Measurements from ENCODE around the gene UCHL5.
"Not testable (repeated sequence)": the region's sequence is repeated elsewhere in the genome, so short reads cannot be mapped to it uniquely, and the experiment has no call there.

Gene UCHL5

DNA sequence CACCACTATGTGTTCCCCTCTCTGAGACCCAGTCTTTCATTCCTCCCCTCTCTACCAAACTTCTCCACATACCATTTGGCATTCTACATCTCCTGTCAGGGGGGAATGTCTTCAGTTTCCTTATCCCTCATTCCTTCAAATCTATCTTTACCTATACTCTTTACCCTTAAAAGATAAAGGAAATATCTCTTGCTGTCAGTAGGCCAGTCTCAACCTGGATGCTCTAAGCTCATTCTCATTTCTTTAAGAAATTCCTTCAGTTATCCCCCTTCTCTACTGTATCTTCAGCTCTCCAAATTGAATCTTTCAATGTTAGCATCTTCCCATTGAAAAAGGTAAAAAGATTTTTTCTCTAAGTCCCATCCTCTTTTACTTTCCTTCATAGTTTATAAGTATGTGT, 6.8 kb upstream of the UCHL5 start:
- DNase-seq (ENCODE audit: low read depth in 2 of 2): no peak

DNA sequence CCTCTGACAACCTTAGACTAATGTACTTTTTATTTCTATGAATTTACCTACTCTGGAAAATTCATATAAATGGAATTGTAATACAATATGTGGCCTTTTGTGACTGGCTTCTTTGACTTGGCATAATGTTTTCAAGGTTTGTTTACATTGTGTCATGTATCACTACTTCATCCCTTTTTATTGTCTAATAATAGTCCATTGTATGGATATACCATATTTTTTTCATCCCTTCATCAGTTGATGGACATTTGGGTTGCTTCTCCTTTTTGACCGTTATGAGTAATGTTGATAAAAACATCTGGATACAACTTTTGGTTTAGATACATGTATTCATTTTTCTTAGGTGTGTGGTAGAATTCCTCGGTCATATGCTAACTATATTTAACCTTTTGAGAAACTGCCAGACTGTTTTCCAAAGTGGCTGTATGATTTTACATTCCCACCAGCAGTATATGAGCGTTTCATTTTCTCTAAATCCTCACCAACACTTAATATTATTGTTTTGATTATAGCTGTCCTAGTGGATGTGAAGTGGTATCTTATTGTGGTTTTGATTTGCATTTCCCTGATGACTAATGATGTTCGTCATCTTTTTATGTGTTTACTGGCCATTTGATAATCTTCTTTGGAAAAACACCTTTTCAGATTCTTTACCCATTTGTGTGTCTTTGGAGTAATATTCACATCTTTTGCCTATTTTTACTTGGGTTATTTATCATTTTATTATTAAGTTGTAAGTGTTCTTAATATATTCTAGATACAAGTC, 3.7 kb upstream of the UCHL5 start:
- no peak for DNase-seq (ENCODE audit: low read depth in 2 of 2)

DNA sequence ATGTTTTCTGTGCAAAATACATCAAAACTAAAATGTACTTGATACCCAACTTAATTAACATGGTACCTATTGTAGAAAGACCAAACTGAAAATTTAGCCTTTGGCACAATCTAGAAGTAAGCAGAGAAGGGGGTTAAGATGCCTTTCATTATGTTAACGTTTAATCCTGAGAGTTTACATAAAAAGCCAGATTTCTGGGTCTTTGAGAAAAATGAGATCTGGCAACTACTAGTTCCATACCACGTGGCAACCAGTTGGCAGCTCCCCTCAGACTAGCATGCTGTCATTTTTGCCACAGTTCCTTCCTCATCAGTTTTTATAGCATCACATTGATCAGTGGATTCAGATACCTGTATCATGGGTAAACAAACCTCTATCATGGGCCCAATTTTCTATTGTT, 1.8 kb upstream of the UCHL5 start:
- no peak for DNase-seq (ENCODE audit: low read depth in 2 of 2)

DNA sequence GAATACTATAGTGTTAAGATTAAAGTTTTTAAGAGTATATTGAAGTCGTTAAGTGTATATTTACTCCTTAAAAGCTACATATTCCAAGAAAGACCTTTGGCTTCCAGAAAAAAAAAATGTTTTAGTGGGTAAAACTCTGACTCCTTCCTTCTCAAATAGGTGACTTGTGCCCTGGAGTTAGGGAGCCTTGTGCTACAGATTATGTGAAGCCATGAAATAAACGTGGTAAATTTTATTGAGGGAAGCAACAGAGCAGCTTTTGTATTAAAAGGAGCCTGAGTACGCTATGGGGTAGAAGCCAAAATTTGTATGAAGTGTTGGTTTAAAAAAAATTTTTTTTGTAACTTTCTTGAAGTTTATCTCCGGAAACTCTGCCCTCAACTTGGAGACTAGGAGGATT, 1.2 kb upstream of the UCHL5 start:
- no peak for DNase-seq (ENCODE audit: low read depth in 2 of 2)

DNA sequence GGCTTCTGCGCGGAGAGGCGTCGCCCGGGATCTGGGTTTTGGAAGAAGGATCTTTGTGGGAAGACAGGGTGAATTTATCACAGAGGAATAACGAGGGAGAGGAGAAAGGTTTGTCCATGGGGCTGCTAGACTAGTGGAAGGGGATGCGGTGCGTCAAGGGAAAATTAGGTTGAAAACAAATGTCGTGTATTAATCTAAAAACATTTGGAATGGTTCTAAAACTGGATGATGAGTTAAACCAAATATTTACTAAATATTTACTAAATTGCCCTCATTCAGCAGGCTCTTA, 899 bp upstream of the UCHL5 start:
- DNase-seq (ENCODE audit: low read depth in 2 of 2): no peak

DNA sequence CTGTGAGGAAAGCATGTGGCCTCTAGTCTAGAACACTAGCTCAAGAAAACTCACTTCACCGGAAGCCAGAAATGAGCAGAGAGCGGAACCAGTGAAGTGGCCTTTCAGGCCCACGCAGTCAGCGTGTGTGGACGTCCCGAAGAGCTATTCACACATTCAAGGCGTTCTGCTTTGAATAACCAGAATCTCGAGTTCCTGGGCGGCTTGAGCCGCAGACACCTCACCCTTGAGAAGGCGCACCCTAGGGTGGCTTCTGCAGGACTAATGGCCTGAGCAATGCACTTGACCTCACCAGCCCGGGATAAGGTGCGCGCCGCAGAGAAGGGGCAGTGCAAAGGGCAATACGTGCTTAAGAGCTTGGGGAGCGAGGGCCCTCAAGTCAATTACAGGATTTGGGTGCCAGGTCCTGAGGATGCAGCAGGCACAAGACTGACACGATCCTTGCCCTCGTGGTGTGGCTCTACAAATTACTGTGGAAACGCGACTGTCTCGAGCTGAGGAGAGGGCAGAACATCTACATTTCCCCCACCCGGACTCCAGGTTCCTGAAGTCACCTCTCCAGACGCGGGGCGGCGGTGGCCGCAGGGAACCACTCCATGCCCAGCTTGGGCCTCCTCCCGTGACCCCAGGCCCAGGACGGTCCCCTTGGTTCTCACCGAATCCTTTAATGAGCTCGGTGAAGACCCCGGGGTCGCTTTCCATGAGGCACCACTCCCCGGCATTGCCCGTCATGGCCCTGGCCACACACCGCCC, 455 bp downstream of the UCHL5 start:
- peak; percentile 65 to 66 for DNase-seq (ENCODE audit: low read depth in 2 of 2)

DNA sequence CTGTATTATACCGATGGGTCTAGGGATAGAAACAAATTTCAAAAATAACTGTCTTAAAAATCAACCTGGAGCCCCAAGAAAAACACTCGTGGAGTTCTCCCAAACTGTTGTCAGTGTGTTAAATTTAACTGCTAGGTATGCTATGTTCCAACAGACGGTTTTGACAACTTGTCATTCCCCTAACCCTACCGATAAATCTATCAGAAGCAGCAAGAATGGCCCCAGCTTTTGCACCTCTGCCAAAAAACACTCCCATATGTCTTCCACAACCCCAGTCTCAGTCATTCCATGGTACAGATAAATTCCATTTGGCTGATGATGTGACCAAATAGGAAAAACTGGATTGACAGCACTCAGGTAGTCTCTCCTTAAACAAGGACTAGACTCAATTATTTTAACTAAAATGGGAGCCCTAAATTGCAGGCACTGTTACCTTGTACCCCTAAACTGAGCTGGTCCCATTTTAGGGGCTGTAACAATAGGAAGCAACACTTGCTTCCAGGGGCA, 4.9 kb downstream of the UCHL5 start:
- DNase-seq (ENCODE audit: low read depth in 2 of 2): no peak

GRCh38 chr1:193048913-193049312, 10.2 kb downstream of the UCHL5 start:
- DNase-seq (ENCODE audit: low read depth in 2 of 2): not testable (repeated sequence)

- DNase-seq (ENCODE audit: low read depth in 2 of 2): no peak
Measured at GRCh38 chr1:193042766-193043691, 16.1 kb downstream of the UCHL5 start.

DNA sequence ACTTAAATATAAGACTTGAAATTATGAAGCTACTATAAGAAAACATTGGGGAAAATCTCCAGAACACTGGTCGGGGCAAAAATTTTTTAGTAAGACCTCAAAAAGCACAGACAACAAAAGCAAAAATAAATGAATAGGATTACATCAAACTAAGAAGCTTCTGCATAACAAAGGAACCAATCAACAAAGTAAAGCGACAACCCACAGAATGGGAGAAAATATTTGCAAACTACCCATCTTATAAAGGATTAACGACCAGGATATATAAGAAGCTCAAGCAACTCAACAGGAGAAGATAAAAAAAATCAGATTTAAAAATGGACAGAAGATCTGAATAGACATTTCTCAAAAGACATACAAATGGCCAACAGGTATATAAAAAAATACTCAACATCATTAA, 19.1 kb downstream of the UCHL5 start:
- no peak for DNase-seq (ENCODE audit: low read depth in 2 of 2)

DNA sequence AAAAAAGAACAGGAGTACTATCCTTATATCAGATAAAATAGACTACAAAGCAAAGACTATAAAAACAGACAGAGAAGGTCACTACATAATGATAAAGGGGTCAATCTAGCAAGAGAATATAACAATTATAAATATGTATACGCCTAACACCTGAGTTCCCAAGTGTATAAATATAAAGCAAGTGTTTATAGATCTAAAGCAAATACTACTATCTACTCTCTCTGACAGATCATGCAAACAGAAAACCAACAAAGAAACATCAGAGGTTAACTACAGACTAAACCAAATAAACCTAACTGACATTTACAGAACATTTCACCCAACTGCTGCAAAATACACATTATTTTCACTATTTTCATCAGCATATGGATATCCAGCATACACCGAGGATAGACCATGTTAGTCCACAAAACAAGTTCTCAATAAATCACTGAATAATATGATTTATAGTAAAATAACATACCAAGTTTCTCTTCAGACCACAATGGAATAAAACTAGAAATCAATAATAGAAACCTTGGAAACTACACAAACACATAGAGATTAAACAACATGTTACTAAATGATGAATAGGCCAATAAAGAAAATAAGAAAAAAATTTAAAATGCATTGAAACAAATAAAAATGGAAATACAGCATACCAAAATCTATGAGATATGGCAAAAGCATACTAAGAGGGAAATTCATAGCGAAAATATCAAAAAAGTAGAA, 22.7 kb downstream of the UCHL5 start:
- DNase-seq (ENCODE audit: low read depth in 2 of 2): no peak

GRCh38 chr1:193033610-193034009, 25.6 kb downstream of the UCHL5 start:
- DNase-seq (ENCODE audit: low read depth in 2 of 2): no peak

DNA sequence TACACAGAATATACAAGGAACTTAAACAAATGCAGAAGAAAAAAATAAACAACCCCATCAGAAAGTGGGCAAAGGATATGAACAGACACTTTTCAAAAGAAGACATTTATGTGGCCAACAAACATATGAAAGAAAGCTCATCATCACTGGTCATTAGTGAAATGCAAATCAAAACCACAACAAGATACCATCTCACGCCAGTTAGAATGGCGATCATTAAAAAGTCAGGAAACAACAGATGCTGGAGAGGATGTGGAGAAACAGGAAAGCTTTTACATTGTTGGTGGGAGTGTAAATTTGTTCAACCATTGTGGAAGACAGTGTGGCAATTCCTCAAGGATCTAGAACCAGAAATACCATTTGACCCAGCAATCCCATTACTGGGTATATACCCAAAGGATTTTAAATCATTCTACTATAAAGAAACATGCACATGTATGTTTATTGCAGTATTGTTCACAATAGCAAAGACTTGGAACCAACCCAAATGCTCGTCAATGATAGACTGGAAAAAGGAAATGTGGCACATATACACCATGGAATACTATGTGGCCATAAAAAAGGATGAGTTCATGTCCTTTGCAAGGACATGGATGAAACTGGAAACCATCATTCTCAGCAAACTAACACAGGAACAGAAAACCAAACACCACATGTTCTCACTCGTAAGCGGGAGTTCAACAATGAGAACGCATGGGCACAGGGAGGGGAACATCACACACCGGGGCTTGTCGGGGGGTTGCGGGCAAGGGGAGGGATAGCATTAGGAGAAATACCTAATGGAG, 26.3 kb downstream of the UCHL5 start:
- DNase-seq (ENCODE audit: low read depth in 2 of 2): not testable (repeated sequence)

- no peak for DNase-seq (ENCODE audit: low read depth in 2 of 2)
Measured at GRCh38 chr1:193031431-193031830, 27.7 kb downstream of the UCHL5 start.

DNA sequence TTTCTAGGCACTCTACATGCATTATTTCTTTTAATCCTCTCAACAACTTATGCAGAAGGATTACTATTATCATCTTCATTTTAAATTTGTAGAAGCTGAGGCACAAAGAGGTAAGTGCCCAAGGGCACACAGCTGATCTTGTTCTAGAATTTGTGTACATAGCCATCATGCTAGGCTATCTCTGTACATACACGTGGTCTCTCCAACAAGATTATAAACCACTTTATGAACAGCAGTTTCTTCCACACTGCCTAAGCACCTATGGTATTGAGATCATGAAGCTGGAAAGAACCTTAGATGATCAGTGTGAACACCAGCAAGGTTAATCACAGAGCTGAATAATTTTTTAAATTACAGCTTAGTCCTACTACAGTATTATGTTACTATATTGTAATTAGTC, 28.9 kb downstream of the UCHL5 start:
- DNase-seq (ENCODE audit: low read depth in 2 of 2): no peak

DNA sequence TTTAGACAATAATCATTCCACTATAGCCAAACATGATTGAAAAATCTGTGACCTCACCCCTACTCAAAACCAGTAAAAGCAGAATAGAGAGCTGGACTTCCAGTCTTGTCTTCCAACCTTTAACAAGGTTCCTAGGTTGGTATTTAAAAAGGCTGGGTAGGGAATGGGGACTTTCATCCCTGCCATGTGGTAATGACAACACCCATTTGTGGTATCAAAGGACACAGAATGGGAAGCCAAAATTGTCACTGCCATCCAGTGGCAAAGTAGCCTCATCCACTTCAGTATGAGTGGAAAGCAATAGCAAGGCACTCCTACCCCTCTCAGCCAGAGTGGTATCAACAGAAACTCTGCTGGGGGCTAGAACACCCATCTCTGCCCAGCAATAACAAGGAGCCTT, 33.9 kb downstream of the UCHL5 start:
- DNase-seq (ENCODE audit: low read depth in 2 of 2): no peak

GRCh38 chr1:193019442-193020026, 39.6 kb downstream of the UCHL5 start:
- no peak for DNase-seq (ENCODE audit: low read depth in 2 of 2)

DNA sequence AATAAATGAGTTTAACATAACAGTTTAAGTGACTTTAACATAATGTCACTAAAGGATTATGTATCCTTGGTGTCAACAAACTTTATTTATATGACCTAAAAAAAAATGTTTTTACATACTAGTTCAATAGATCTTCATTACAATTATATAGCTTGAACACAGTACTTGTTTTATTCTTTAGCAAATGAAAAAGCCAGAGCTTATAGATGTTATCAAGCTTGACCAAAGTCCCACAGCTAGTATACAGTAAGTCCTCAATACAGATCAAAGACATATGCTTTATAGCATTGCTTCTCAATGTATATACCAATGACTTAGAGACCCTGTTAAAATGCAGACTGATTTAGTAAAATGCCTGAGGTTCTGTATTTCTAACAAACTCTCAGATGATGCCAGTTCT, 42.4 kb downstream of the UCHL5 start:
- DNase-seq (ENCODE audit: low read depth in 2 of 2): no peak

DNA sequence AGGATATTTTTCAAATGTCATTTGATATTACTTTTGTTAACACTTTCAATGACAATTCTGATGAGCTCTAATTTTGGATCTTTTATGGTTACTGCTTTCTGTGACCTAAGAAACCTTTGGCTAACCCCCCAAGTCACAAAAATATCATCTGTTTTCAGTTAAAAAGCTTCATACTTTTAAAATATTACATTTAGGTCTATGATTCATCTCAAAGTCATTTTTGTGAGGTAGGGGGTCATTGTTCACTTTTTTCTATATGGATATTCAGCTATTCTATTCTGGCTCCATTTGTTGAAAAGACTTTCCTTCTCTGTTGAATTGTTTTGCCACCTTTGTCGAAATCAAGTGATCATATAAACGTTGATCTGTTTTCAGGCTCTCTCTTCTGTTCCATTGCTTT, 44.8 kb downstream of the UCHL5 start:
- no peak for DNase-seq (ENCODE audit: low read depth in 2 of 2)

GRCh38 chr1:193013707-193014106, 45.5 kb downstream of the UCHL5 start:
- no peak for DNase-seq (ENCODE audit: low read depth in 2 of 2)

- no peak for DNase-seq (ENCODE audit: low read depth in 2 of 2)
Measured at GRCh38 chr1:193013005-193013404, 46.2 kb downstream of the UCHL5 start.
